Lung microvascular endothelial cell (primary cell): Measurements from ENCODE around the gene EIF6. TPM values are rescaled to one million over a fixed set of nuclear protein-coding genes. Genes with fewer than 3 reads are reported as not detected.
A peak's percentile ranks its signal among the peaks of the same experiment; 100 is the strongest.

ENCODE experiments used
- DNase-seq, 2 donors: peaks; one replicate each; pipeline versions ENCODE4 v3.0.0 to v3.0.0-alpha.2; 2010; ENCODE audit warnings: low read depth in 2 of 2
- total RNA-seq: library from RNA; depleted of rRNA; stranded (reverse); fragments of >200 nt; gene quantifications from 2 replicates; pipeline ENCODE4 v1.2.1, GENCODE V29; 2014

Gene EIF6
- total RNA-seq, 1 donor from 2014 or later: 138 TPM

DNA sequence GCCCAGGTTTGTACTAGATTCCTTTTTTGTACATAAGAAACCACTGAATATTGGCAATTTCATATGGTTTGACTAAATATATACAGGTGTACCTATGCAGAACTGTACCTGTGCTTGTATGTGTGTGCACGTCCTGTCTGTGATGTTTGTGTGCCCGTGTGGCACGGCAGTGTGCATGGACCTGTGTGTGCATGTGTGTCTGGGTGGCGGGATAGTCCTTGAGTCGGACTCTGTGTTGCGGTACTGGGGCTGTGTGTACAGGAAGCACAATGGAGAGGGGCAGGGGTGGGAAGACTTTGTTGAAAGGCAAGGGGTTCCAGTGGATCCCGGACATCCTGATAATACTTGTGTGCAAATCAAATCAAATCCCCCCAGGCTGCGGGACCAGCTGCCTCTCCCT lies 11.1 kb upstream of the EIF6 start:
- DNase-seq: no peak

DNA sequence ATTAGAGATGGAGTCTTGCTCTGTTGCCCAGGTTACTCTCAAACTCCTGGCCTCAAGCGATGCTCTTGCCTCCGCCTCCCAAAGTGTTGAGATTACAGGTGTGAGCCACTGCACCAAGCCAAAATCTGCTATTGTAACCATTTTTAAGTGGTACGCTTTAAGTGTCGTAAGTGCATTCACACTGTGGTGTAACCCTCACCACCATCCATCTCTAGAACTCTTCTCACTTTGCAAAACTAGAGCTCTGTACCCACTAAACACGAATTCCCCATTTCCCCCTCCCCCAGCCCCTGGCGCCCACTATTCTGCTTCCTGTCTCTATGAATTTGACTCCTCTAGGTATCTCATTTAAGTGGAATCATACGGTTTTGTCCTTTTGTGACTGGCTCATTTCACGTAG lies 10.5 kb upstream of the EIF6 start:
- no peak for DNase-seq

DNA sequence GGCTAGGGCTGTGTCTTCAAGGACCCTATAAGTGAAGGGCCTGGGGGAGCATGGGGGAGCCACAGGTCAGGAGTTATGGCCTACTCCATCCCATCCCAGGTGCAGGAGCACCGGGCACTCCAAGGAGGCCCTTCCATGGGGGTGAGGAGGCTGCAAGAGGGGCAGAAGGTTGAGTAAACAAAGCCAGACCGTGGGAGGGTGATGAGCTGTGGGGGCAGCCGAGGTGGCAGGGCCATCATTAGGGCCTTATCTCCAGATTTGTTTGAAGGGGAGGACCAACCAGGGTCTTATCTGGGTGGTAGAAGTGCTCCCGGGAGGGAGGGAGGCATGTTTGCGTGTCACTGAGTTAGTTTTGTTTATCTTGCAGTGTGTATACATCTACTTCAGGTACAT lies 9.7 kb upstream of the EIF6 start:
- DNase-seq: no peak

DNA sequence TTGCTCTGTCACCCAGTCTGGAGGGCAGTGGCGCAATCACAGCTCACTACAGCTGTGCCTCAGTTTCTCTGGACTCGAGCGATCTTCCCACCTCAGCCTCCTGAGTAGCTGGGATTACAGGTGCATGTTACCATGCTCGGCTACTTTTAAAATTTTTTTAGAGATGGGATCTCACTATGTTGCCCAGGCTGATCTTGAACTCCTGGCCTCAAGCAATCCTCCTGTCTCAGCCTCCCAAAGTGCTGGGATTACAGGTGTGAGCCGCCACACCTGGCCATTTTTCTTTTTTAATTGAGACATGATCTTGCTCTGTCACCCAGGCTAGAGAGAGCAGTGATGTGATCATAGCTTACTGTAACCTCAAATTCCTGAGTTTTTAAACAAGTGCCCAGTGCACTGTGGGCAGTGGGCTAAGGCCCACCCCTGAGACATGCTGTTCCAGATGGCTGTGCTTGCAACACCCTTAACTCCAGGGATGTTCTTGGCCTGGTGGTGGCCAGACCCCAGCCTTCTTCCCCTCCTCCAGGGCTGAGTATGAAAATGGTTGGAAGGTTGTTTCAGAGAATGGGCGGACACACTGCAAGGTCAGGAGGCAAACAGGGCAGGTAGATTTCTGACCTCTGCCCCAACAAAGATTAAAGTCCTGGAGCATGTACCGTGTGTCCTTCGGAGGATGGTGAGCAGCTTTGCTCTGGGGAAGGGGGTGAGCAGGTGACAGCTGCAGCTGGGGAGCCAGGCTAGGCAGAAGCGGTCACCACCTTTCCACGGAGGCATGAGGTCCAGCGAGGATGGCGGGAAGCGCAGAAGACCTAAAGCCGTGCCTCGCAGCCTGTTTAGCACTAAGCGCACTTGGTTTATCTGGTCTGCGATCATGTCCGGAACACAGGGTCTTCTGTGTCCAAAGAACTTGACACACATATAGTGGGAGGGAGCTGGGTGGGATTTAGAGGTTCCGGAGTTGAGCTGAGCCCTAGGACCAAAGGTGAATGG lies 9.0 kb upstream of the EIF6 start:
- no peak for DNase-seq

DNA sequence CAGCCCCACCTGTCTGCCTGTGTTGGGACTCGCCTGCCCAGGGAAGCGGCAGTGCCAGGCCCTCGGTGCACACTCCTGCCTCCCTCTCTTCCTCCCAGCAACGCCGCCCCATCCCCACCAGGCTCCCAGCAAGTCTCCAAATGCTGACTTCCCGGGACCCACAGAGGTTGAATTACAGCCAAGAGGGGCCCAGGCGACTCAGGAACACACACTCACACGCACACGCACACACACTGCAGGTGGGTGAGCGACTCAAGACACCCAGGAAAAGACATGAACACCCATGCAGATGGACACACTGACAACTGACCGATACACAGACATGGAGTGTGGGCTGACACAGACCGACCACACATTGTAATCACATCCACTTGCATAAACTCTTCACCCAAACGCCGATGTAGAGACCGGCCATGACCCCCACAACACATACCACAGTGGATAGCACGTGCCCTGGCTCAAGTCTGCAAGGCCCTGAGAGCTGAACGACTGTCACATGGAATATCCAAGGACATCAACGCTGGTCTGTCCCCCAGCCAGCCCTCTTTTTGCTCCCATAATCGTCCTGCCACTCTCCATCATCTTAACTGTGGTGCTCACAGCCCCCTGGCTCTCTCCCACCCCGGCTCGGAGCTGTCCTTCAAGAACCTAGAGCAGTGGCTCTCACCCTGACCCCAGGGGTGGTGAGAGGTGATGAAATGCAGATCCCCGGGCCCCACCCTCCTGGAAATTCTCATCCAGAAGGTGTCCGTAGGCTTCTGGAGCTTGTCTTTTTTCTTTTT lies 8.1 kb upstream of the EIF6 start:
- DNase-seq: no peak

DNA sequence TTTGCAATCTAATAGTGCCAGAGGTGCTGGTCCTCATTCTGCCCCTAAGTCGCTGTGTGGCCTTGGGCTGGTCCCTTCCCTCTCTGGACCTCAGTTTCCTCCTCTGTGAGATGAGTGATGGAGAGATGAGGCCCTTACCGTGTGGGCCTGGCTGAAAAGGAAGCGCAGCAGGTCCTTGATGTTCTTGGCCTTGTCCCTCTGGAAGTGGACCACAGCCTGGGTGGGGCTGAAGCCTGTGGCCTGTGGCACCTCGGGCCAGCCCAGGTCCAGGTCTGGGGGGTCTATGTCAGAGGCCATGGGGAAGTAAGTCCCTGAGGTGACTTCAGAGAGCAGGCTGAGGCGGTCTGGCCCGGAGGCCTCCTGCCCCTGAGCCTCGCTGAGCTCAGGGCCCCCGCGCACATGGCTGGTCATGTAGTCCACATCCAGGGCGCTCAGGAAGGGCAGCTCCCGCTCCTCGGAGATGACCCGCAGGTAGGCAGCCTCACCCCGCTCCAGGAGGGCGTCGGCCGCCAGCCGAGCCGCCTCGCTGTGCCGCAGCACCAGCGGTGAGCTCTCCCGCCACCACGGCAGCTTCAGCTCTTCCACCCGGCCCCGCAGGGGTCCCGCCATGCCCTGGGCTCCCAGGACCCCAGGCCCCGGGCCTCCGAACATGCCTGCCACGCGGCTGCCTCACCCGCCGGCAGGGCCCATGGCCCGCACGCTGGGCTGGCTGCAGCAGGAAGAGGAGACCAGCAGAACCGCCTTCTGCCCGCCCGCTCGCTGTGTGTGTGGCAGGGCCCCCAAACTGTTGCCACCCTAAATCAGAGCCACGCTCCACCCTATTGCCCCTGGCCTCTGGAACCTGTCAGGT lies 7.3 kb upstream of the EIF6 start, which contains the start of gene FAM83C:
TSS of gene FAM83C (minus strand) at position 772 of the 850 bp plus-strand sequence. CDS start at position 651, 121 bp downstream.
- no peak for DNase-seq

DNA sequence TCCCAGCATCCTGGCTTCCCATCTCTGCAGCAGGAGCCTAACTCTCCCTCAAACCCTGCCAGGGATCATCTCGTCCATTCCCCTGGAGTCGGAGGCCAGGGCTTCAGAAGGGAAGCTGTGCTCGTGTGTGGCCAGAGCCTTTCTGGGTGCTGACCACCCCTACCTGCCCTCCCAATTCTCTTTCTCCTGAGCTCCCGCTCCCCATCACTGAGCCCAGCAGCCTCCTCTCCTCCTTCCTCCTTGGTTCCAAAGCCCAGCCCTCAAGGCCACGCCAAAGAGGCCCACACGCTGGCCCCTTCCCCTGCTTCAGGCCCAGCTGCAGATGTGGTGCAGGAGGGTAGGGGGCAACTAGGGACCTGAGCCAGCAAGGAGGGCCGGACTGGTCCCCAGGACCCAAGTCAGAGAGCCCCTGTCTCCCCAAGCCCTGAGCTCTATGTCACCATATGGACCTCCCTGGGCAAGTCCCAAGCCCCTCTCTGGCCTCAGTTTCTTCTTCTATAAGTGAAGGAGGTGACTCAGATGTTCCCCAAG lies 6.4 kb upstream of the EIF6 start:
- DNase-seq: no peak

DNA sequence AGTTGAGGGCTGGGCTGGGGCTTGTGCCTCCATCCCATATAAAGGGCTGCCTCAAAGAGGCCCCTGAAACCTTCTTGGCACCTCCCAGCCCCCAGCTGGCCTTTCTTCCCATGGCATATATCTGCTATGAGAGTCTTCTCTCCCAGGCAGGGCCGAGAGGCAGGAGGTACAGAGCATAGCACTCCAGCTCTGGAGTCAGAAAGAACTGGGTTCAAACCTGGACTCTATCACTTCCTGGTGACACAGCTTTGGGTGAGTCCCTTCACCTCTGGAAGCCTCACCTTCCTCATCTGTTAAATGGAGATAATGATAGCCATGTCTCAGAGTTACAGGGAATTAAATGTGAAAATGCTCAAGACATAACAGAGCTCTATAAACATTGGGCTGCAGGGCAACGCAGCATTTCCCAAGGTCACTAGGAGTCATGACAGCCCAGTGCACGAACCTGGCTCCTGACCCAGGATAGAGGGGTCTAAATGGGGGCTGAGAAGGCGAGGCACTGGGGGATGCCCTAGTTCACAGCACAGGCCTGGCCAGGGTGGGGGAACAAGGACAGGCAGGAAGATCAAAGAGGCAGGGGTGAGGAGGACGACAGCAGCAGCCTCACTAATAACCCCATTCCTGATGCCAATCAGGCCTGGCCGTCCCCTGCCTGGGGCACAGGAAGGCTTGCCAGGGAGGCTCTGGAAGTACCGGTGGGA lies 5.8 kb upstream of the EIF6 start:
- no peak for DNase-seq

DNA sequence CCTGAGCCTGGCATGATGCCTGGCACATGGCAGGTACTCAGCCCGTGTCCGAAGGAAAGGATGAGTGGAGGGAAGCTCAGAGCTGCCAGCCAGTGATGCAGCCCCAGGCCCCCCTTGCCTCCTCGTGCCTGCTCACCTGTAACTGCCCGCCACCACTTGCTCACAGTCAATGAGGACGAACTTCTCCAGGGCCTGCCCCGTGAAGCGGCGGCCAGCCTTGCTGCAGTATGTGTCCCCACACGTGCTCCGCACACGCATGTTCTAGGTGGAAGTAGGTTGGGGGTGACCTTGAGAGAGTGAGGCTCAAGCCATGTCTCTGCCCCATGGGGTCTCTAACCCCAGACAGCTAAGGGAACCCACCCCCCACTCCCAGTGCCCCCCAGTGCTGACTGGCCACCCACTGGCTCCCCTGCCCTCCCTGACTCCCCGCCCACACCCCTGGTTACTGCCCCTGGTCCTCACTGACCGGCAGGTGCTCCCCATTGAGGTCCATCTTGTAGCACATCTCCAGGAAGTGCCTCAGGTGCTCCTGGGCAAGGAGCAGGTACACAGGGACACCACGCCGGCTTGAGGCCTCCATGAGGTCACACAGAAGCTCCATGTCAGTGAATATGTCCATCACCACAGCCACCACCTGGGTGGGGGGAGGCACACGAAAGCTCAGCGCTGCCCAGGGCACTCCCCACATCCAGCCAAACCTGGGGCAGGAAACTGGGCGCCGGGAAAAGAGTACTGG lies 3.9 kb upstream of the EIF6 start:
- DNase-seq: no peak

DNA sequence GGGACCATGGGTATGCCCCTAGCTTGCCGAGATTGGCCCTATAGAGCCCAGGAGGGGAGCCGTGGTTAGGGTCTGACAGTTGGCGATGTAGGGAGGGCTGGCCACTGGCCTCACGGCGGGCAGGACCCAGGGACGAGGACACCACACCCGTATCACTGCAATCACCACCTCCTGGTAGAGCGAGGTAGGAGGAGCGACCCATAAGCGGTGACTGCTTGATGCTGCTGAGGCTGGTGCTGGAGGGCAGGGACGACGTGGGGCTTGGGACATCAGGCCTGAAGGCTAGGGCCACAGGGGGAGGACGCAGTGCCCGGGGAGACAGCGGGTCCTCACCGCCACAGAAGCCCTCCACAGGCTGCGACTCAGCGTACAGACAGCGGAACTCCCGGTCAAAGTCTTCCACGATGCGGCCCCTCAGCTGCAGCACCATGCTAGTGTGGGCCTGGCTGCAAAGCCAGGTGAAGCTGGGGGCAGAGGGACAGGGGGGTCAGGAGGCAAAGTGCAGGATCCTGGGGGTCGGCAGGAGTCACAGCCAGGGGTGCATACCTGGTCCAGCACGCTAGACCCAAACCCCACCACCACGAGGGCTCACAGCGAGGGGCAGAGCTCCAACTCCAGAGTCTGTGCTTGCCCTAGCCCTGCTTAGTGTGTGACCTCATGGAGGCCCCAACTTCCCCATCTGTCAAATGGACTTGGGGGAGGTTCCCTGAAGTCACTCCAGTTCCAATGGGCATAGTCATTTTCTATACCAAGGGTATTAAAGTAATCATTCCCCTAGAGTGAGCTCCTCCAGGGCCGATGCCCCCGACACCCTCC lies 3.1 kb upstream of the EIF6 start:
- DNase-seq: no peak

DNA sequence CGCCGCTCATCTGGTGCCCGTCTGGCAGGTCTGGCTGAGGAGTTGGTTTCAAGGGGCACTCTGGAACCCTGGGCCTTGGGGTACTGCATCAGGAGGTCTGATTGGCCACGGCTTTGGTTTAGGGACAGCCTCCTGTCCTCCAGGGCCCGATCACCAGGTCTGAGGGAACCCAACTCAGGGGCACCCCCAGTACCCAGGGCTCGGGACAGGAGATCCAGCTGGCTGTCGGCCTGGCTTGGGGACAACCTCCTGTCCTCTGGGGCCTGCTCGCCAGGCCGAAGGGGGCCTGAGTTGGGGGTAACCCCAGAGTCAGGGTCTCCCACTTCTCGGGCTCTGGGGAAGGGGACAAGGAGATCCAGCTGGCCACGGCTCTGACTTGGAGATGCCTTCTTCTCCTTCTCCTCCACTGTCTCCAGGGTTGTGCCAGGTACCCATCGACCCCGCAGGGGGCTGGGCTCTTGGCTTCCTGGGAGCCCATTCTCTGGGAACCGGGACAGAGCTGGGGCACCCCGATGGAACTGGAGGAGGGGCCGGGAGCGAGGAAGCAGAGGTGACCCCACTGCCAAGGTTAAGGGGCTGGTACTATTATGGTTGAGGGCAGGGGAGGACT lies 2.4 kb upstream of the EIF6 start:
- no peak for DNase-seq

DNA sequence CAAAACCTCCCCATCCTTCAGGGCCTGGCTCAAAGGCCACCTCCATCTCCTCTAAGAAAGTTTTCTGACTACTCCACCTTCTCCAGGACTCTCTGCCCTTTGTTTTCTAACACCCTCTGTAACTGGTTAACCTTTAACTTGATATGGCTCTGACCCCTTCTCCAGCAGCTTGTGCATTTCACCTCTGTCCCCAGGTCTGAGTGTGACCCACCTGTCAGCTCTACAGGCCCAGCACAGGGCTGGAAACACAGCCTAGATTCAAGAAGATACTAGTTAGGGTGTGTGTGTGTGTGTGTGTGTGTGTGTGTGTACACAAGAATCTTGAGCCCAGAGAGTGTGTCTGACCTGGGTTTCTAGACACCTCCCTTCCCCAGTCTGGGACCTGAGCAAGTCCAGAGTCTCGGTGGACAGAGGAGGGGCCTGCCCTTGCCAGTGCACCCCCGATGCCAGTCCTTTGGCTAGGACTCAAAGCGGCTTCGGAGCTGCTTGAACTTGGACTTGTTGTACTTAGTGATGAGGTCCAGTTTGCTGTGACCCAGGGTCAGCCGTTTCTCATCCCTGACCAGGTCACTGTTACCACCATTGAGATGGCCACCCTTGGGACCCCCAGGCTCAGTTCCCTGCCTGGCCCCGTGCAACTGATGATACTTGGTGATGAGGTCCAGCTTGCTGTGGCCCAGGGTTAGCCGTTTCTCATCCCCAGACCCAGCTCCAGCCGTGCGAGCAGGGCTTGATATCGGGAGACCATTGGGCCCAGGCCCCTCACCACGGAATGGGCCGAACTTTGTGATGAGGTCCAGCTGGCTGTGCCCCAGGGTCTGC lies 1.7 kb upstream of the EIF6 start:
- no peak for DNase-seq

DNA sequence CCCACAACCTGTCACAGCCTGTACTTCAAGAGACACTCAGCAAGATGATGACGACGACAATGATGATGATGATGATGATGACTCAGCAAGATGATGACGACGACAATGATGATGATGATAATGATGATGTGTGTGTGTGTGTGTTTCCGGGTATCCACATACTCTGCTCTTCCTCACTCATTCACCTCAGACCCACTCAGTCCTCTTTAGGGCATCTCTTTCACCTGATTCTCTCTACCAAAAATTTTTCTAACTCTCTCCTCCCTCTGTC lies 1.2 kb upstream of the EIF6 start:
- DNase-seq: no peak

DNA sequence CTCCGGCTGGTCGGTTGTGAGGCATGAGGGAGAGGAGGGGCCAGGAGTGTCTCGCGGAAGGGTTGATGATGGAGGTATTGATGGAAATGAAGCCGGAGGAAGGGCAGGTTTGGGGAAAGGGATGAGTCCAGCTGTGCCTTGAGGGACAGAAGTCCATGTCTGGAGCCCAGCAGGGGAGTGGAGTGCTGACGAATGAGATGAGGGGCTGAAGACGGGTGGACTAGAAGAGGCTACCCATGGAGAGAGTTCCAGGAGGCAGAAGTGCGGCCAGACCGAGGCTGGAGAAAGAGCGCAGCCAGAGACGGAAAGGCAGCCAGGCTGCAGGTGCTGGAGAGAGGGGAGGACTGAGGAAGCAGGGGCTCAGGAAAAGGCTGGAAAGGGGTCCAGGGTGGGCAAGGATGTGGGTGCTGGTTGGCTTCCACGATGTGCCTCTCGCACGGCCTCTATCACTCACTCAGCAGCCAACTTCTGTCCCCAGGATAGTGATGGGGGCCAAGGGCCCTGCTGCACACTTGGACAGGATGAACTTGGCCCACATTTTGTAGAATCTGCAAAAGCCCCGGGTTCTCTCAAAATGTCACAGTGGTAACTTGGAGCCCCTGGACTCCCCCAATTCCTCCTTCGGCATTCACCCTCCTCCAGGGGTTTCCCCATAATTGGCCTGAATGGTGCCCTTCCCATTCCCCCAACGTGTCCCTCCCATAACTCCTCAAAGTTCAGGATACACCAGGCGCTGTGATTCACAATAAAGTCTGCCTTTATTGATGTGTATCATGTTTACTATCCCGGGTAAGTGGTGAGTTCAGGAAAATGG lies 627 bp upstream of the EIF6 start:
- DNase-seq: no peak

DNA sequence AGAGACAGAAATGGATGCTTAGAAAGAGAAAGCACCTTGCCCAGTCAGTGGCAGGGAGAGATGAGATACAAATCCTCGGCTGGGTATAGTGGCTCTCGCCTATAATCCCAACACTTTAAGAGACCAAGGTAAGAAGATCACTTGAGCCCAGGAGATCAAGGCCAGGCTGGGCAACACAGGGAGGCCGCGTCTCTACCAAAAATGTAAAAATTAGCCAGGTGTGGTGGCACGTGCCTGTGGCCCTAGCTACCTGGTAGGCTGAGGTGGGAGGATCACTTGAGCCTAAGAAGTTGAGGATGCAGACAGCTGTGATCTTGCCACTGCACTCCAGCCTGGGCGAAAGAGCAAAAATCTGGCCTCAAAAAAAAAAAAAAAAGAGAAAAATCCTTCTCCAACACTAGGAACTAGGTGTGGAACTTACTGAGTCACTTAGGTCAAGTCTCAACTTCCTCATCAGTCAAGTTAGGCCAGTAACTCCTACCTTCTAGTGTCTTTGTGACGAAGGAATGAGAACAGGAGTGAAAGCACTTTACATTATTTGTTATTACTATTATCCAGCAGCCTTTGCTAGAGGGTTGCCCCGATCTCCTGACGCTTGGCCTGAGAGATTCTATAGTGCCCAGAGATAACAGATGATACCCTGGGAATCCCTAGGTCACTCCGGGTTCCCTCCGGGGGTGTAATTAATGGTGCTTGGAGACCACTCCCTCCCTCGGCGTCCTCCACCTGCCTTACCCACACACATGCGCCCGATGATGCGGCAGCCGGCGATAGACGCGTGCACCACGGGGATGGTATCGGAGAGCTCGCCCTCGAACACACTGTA lies 918 bp downstream of the EIF6 start:
- DNase-seq: peak in 1 of 2 donors; percentile 47

DNA sequence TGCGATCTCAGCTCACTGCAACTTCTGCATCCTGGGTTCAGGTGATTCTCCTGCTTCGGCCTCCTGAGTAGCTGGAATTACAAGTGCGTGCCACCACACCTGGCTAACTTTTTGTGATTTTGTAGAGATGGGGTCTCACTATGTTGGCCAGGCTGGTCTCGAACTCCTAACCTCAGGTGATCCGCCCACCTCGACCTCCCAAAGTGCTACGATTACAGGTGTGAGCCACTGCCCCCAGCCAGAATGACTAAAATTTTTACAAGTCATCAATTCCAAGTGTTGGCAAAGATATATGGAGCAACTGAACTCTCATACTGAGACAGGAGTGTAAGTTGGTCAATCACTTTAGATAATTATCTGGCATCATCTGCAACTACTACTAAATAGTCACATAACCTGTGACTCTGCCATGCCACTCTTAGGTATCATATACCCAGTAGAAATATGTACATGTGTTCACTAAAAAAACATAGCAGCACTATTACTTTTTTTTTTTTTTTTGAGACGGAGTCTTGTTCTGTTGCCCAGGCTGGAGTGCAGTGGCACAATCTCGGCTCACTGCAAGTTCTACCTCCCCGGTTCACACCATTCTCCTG lies 3.0 kb downstream of the EIF6 start:
- DNase-seq: no peak
